GM21526 (cell line): ENCODE results near the gene GABRB2.

Experiments used
- ATAC-seq: cut with Tn5 transposase; IDR thresholded peaks from one replicate; pipeline ENCODE4 v1.9.1; 2021; ENCODE audit warnings: moderate library complexity; ENCODE audit not compliant: unreplicated experiment, low FRiP score

Gene GABRB2

DNA sequence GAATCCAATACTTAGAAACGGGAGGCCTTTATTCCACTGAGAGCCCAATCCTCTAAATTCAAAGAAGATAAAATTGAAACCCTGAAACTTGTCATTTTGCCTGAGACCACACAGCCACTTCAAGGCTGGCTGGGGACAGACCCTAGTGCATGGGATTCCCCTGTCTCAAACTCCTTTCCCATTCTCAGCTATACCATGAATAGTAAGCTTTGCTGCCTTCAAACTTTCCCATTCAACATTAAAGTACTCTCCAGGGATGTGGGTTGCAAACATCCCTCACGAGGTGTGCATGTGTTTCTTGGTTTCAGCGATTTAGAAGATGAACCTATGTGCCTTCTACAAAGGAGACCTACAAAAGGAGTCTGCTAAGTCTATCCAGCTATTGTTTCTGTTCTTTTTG is 64.6 kb downstream of the GABRB2 start:
- no peak for ATAC-seq

DNA sequence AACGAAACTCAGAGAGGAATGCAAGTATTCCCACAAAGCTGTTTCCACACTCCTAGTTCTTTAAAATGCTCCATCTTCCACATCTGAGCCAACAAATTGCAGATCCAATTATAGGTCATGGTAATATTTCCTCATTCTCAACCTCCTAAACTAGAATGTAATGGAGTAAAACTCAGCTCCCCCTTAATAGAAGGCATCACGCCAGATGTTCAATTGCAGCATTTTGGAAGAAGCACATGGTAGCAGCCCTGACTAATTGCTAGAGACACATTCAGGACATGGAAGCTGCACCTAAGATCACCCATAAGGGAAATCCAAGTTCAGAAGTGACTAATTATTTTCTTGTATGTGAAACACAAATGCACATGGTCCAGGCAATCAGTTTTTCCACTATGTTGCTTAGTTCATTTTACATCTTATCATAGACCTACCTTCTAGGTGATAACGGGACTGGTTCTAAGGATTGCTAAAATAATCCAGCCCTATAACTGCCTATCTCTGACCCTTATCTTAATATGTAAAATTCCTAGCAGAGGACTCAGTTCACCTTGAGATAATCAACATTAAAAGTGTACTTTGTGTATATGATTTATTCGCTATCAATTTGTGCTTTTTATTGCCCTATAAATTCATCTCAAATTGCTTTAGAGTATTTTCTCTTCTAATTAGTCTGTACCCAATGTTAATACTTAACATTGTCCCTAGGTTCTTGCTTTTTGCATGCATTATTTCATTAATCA is 75.1 kb downstream of the GABRB2 start:
- no peak for ATAC-seq

DNA sequence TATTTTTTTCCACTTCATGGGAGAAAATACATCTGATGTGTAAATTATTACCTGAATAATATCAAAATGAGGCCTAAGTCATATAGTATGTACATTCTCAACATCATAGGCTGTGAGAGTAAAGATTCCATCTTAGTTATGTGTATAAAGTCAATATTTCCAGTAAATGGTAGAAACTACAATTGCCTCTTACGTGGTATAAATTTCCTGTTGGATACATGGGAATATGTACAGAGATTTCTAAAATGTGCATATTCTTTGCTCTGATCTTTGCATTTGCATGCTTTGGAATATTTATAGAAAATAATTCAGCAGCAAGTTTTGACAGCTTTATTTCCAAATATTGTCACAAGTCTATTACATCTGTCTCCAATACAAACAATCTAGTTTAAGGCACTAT is 78.8 kb downstream of the GABRB2 start:
- no peak for ATAC-seq

DNA sequence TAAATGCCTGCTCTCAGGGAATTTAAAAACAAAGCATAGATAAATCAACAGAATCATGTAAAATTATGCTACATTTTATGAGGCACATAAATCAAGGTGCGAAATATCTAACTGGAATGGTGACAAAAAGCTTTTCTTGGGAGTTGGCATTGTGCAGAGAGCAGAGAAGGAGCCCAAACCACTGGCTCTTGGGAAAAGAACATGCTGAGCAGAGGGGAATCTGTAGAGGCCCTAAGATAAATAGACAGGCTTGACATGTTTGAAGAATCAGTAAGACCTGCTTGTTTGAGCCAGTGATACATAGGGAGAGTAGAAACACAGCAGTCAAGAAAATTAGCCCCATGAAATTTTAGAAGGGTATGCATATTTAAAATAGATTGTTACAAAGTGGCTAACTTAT is 85.8 kb downstream of the GABRB2 start:
- ATAC-seq = no peak

DNA sequence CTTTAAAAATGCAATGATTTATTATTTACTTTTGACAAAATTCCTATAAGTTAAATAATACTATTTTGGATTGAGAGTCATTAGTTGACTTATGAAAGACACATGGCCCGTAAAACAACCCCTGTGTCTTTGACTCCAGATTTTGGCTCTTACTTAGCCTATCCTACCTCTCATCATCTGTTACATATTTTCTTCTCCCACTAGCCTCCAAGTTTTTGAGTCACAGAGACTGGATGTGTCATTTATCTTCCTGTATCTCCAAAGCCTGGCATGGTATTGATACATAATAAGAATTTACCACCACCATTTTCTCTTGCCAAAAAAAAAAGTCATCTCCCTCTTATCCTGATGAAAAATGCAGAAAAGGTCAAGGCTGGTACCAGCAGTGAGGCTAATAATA is 99.9 kb downstream of the GABRB2 start:
- no peak for ATAC-seq

DNA sequence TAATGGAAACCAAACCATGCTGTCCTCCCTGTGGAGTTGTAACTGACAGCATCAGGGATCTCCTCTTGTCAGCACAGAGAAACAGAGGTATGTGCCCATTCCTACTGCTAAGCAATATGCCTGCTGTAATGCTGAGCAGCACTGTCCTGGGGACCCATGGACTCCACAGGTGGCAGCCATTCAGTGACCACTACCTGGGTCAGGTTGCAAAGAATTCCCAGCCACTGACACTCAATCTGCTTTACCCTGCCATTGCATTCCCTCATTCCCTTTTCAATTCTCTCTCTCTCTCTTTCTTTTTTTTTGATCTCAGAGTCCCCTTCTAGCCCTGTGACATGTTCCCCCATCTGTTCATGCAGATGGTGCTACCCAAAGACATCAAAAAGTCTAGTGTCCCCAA is 104.1 kb downstream of the GABRB2 start:
- ATAC-seq = no peak

DNA sequence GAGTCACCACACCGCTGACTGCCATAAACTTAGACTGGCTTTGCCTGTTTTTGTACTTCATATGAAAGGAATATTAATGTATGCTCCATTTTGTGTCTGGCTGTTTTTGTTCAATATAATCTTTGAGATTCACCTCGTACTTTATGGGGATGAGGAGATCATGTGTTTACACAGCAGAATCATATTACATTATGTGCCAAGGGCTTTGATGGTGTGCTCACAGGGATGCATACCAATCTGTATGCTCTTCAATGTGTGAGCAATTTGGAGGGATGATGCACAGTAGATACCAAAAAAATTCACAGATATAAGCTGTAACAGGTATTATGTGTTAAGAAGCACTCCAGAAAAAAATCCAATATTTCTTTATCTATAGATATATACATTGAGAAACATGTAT is 113.7 kb downstream of the GABRB2 start:
- ATAC-seq = no peak

DNA sequence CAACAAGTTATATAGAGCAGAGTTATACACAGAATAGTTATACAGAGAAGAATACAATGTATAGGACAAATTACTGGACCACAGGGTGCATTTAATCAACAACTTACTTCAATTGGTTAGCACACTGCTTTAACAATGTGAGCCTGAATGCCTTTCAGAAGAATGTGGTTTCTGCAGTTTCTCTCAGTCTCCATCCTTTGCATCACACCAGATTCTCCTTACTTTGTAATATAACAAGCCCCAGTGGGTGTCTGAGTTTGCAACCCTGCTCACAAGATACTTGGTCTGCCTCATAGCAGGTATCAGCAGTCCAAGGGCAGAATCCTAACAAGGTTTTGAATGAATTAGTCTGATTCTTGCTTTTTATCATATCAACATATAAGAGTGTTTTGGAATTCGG is 114.6 kb downstream of the GABRB2 start:
- no peak for ATAC-seq

DNA sequence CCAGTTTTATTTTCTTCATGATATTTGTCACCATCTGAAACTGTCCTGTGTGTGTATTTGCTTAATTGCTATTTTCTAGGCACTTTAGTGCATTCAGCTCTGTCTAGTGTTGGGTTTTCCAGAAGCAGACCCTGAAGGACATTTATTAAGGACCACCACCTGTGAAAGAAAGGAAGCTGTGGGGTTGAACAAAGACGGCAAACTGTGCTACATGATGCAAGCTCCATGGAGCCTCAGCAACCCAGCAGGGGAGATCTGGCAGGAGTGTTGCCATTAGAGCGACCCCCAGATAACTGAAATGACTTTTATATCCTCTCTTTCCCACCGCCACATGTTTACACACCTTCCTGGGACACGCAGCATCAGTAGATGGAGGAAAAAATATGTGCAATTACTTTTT is 125.5 kb downstream of the GABRB2 start:
- no peak for ATAC-seq

DNA sequence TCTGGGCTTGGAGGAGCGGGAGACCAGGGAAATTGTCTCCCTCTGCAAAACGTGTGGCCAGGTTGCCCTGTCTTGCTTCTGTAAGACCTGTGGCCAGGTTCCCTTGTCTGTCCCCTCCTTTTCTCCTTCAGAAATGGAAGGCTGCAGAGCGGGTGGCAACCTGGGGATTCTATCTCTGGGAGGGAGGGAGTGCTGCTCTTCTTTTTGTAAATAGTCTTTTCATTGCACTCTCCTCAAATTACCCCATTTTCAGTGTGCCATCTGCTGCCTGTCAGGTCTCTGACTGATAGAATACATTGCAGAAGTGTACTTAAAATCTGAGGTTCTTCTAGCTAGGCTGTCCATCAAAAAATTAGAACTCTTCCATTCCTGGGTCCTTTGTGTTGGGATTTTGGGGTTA is 126.0 kb downstream of the GABRB2 start:
- no peak for ATAC-seq

DNA sequence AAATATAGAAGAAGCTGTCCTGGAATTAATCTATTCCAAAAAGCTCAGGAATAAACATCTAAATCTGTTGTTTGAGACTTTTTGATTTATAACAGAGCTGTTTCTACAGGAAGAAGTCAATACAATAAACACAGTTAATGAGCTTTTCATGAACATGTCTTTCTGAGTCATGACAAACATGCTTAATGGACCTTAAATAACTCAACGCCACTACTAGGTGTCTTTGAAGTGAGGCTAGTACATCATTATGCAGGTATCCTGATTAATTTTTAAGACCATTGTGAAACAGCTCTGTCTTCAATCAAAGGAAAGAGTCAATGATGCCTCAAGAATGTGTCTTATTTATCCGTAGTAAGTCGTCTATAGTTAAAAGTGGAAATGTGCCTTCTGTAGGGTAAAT is 131.6 kb downstream of the GABRB2 start:
- ATAC-seq = no peak

DNA sequence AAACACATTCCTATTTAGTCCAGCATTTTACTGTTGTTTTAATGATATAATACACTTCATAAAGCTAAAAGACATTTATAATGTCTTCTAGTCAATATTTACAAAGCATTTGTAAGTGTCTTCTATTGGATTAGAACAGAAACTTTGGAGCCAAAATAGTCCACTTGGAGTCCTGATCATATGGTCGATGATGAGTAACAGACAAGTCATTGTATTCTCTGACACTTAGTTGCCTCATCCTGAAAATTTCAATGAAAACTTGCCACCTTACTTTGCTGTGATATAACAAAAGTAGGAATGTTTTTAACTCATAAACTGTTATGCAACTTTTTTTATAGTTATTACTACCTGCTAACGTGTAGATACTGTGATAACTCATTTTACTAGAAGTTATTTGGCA is 132.5 kb downstream of the GABRB2 start:
- ATAC-seq = no peak

DNA sequence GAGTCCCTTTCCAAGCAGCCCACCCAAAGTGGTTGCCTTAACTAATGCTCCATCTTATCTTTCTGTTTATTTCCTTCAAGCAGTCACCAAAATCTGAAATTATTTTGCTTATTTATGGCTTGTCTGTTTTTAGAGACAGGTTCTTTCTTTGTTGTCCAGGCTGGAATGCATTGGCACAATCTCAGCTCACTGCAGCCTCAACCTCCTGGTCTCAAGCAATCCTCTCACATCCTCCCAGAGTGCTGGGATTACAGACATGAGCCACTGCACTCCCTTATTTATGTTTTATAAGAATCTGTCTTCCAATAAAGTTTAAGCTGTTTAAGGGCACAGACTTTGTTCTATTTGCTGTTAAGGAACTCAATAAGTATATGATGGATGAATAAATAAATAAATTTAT is 133.7 kb downstream of the GABRB2 start:
- ATAC-seq = no peak

DNA sequence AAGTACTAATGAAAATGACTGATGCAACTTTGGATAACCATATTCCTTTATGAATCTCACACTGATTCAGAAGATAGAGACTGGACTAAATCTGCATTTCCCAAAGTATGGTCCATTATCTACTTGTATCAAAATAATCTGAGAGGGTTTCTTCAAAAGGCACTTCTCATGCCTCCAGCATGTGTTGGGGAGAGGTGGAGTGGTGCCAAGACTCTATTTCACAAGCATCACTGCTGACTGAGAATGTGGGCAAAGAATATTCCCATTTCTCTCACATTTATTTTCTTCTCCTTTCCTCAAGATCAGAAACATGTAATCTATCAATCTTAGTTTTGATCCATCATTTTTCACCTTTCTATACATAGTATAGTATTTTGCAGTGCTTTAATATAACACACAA is 135.4 kb downstream of the GABRB2 start:
- ATAC-seq = no peak

DNA sequence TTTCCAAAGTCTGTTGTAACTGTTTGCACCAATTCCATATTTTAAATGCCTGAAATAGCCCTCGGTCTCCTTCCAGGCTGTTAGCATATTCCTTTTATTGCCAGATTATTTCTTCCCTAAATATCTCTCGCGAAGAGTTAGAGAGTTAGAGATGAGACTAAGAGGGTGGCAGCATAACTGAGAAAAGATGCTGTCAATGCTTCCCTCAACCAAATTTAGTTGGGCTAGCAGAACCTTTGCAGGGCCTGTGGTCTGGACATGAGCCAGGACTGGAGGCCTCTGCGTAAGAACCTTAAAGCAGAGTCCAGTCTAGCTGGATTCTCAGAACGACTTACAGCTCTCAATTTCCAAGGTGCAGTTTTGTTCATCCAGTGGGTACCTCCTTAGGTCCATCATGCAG is 135.9 kb downstream of the GABRB2 start:
- ATAC-seq = no peak

DNA sequence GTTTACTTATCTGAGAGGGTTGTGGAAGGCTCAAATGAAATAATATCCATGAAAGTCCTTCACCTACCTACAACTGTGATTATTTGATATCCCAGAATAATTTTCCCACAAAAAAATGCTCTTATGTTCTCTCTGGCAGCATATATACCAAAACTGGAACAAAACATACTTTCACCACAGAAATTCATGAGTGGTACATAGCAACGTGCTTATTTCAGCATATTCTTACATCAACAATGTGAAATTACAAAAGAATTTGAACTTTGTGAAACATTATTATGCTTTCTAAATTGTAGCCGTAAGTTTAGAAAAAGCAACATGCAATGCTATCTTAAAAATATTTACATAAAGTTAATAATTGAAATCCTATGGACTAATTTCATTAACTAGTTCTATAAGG is 137.1 kb downstream of the GABRB2 start:
- no peak for ATAC-seq

DNA sequence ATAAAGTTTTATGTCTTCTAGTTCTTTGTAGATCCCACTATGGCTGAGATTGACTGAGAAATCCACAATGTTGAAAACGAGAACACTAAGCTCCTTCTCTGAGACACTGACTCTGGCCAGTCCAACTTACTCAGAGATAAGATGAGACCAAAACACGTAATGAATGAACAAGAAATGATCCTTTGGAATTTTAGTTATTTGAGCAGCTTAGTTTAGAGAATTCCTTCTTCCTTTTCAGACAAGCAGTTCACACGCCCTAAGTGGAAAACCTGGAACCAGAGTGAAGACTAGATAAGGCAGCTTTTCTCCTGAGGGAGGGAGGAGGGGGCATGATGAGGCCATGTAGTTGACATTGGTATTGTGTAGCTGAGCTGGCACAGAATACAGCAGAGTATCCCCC is 139.6 kb downstream of the GABRB2 start:
- ATAC-seq = no peak

DNA sequence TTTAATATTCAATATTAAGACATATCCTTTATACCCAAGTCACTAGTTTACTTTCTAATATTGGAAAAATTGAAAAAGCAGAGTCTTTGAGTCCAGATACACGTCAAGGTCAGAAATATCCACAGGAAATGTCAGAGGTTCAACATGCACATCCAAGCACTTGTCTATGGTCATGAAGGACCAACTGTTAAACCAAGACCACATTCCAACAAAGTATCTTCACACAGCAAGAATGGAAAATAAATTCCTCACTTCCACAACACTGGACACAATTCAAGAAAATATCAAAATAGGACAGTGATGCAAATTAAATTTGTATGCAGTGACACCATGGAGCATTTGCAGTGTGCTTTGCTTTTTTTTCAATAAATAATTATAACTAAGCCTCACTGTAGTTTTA is 142.5 kb downstream of the GABRB2 start:
- ATAC-seq = no peak

DNA sequence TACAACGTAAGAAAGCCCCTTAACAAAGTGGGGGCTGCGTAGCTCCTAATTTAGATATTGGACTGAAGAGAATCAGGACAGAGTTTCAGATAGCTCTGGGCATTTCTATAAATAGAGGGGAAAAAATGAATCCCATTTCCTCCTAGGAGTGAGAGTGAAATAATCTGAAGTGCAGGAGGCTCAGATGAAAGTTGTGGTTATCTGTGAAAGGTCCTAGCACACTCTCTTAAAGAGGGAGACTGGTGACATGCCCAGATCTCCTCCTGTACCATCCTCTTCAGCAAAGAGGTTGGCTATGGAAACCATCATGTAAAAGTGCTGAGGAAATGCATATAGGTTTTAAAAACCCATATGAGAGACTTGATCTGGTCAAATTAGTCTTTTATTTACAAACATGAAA is 143.4 kb downstream of the GABRB2 start:
- ATAC-seq = no peak

DNA sequence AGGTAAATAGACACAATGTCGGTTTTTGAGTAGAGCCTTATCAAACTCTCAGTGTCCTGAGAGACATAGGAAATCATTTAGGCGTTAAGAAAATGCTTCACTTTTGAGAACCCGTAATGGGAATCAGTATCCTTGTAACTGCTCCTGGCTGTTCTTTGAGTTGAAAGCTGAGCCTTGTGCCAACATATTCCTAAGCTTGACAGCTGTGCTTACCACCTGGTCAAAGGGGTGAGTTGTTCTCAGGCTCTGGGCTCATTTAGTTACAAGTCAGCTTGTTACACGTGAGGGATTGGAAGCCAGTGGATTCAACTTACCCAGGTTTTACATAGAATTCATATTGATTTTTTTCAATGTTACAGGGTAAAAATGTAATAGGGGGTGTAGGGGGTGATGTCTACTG is 145.9 kb downstream of the GABRB2 start:
- no peak for ATAC-seq

DNA sequence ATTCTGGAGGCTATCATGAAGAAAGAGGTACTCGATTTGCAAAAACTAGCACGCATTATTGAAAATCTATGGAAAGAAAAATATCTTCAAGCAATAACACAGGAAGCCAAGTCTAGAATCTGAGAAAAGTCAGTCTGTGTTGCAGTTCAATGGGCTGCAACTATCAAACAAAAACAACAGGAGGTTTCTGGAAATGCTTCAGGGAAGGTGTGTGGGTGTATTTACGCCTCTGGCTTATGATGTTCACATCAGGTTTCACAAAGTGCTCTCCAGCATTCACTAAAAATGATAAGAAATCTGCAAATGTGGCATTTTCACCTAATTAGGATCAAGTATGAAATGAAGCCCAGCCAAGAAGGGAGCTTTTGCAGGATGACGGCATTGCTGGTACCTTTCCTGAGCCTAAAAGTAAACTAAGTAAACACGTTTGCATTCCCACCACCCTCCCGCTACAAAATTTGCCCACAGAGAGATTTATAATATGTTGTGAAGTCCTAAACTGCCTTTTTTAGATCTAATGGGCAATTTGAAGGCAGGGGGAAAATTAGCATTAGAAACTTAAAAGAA is 146.4 kb downstream of the GABRB2 start:
- ATAC-seq = no peak

DNA sequence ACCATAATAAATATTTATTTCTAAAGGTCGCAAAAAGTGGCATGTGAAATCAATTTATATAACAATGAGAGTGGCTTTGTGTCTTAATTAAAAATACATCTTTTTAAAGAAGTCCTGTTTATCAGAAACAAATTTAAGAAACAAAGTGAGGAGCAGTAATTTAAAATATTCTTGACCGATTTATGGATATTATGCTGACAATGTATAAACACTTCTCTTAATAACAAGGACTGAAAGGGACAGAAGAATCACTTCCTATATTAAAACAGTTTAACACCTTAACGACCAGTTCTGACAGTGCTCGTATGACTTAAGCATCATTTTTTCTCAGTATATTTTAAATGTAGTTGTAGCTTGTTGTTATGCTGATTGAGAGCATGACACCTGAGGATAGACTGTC is 149.1 kb downstream of the GABRB2 start:
- no peak for ATAC-seq

DNA sequence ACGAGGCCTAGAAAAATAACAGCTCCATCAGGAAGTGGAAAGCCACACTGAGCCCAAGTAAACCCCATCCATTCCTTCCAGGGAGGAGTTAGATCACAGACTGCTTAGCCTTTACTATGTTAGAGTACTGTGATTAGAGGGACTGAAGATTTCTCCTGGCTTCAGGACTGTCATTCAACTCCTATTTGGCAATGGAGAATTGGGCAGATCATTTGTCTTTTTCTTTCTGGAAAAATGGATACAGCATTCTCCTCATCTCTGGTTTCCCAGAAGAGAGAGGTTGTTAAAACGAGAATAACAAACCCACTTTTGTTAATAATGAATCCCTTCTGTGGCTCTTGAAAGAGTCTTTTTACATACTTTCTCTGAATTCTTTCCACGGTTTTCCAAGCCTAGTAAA is 150.4 kb downstream of the GABRB2 start:
- no peak for ATAC-seq
